CD14-positive monocyte (primary cell): ENCODE results near the gene DES. TPM values are rescaled to one million over a fixed set of nuclear protein-coding genes. Genes with fewer than 3 reads are reported as not detected.
A peak's percentile ranks its signal among the peaks of the same experiment; 100 is the strongest.

Source experiments
- DNase-seq, 3 donors: peaks; one replicate each; pipeline ENCODE4 v3.0.0-alpha.2; 2011 to 2022
- H2AFZ ChIP-seq: 2 replicates; pipeline ENCODE4 v1.6.0; 2012; ENCODE audit warnings: mild to moderate bottlenecking, low read depth, low read length, inconsistent platforms; ENCODE audit not compliant: insufficient read depth, poor library complexity, severe bottlenecking
- H3K27ac ChIP-seq, 2 donors: 1 replicate in 1 of 2; 2 replicates in 1 of 2; pipeline ENCODE4 v1.5.1; 2012 to 2013; ENCODE audit warnings: low read length in 2 of 2, control low read depth in 1 of 2, inconsistent platforms in 1 of 2, low read depth in 1 of 2, mild to moderate bottlenecking in 1 of 2
- H3K27me3 ChIP-seq, 2 donors: one replicate each; pipeline versions ENCODE4 v1.6.0 to v1.6.1; 2011 to 2013; ENCODE audit warnings: low read length in 2 of 2; ENCODE audit not compliant: control insufficient read depth in 2 of 2, insufficient read depth in 2 of 2
- H3K36me3 ChIP-seq, 2 donors: replicated peaks in 1 of 2; 1 replicate in 1 of 2; 2 replicates in 1 of 2; pipeline versions ENCODE4 v1.5.1 to v1.6.1; 2012 to 2013; ENCODE audit warnings: low read length in 2 of 2, control low read depth in 1 of 2, inconsistent platforms in 1 of 2, mild to moderate bottlenecking in 1 of 2; ENCODE audit not compliant: insufficient read depth in 2 of 2, control insufficient read depth in 1 of 2
- H3K4me1 ChIP-seq, 2 donors: 1 replicate in 1 of 2; 2 replicates in 1 of 2; pipeline versions ENCODE4 v1.5.1 to v1.6.1; 2012 to 2013; ENCODE audit warnings: low read length in 2 of 2, control low read depth in 1 of 2, inconsistent platforms in 1 of 2, mild to moderate bottlenecking in 1 of 2, moderate library complexity in 1 of 2; ENCODE audit not compliant: insufficient read depth in 2 of 2, control insufficient read depth in 1 of 2
- H3K4me2 ChIP-seq: replicated peaks from 2 replicates; pipeline ENCODE3; 2012; ENCODE audit warnings: low read length, moderate library complexity, mild to moderate bottlenecking; ENCODE audit not compliant: poor library complexity, severe bottlenecking; ENCODE audit errors: extremely low read depth
- H3K4me3 ChIP-seq, 3 experiments: fragments of 200-600 bp in 1 of 3; sonication (generic) in 1 of 3; replicated peaks in 1 of 3; 1 replicate in 2 of 3; 2 replicates in 1 of 3; pipeline ENCODE4 v1.5.1; 2011 to 2013; ENCODE audit warnings: low read length in 3 of 3, mild to moderate bottlenecking in 3 of 3, control low read depth in 2 of 3, low read depth in 2 of 3, inconsistent platforms in 1 of 3, moderate library complexity in 1 of 3
- H3K79me2 ChIP-seq: 2 replicates; pipeline ENCODE4 v1.6.0; 2012; ENCODE audit warnings: mild to moderate bottlenecking, control low read depth, inconsistent platforms, low read length, moderate library complexity; ENCODE audit not compliant: insufficient read depth
- H3K9ac ChIP-seq: 2 replicates; pipeline ENCODE4 v1.6.0; 2017; ENCODE audit warnings: low read length, mild to moderate bottlenecking; ENCODE audit not compliant: insufficient read depth, poor library complexity, severe bottlenecking
- H3K9me3 ChIP-seq, 2 donors: replicated peaks in 1 of 2; 1 replicate in 1 of 2; 2 replicates in 1 of 2; pipeline versions ENCODE4 v1.5.1 to v1.6.1; 2012 to 2013; ENCODE audit warnings: low read length in 2 of 2, control low read depth in 1 of 2; ENCODE audit not compliant: control insufficient read depth in 1 of 2, insufficient read depth in 1 of 2
- H4K20me1 ChIP-seq: 2 replicates; pipeline ENCODE4 v1.6.0; 2012; ENCODE audit warnings: mild to moderate bottlenecking, low read length, control low read depth, moderate library complexity; ENCODE audit not compliant: insufficient read depth
- H3K27ac Mint-ChIP-seq, 7 donors: one replicate each; pipeline ENCODE4 v1.8.0; 2020; ENCODE audit warnings: mild to moderate bottlenecking in 7 of 7, mixed read lengths in 7 of 7, moderate library complexity in 6 of 7, inconsistent platforms in 2 of 7
- H3K27me3 Mint-ChIP-seq, 3 donors: one replicate each; pipeline ENCODE4 v1.8.0; 2021 to 2022; ENCODE audit warnings: low read depth in 3 of 3, mild to moderate bottlenecking in 3 of 3, mixed read lengths in 3 of 3, moderate library complexity in 3 of 3, inconsistent platforms in 1 of 3
- H3K36me3 Mint-ChIP-seq, 2 donors: one replicate each; pipeline ENCODE4 v1.8.0; 2020; ENCODE audit warnings: mixed read lengths in 2 of 2, inconsistent platforms in 1 of 2, mild to moderate bottlenecking in 1 of 2
- H3K4me1 Mint-ChIP-seq: one replicate; pipeline ENCODE4 v1.8.0; 2020; ENCODE audit warnings: mild to moderate bottlenecking, mixed read lengths
- H3K4me3 Mint-ChIP-seq, 2 donors: one replicate each; pipeline ENCODE4 v1.8.0; 2020; ENCODE audit warnings: mild to moderate bottlenecking in 2 of 2, mixed read lengths in 2 of 2, moderate library complexity in 1 of 2
- H3K9me3 Mint-ChIP-seq, 7 donors: one replicate each; pipeline ENCODE4 v1.8.0; 2020 to 2022; ENCODE audit warnings: mixed read lengths in 7 of 7, mild to moderate bottlenecking in 6 of 7, moderate library complexity in 6 of 7, inconsistent platforms in 2 of 7
- CTCF ChIP-seq: fragments of 200-600 bp; IDR thresholded peaks from one replicate; pipeline ENCODE4 v1.8.0; 2022; ENCODE audit warnings: antibody characterized with exemption, mild to moderate bottlenecking
- WGBS: methylation state at CpG from one replicate; pipeline ENCODE4 v1.1.5; 2013; ENCODE audit warnings: missing lambda C conversion rate; ENCODE audit not compliant: insufficient coverage; 5-methylcytosine and 5-hydroxymethylcytosine counted together
- intact Hi-C, 2 donors: fragments of 100-400 bp; cut with micrococcal nuclease; formaldehyde crosslinking; loops; one replicate each; pipeline versions ENCODE4 v1.15.0 to v1.15.1; 2023
- polyA plus RNA-seq, 3 donors: library from polyadenylated mRNA; depleted of rRNA in 1 of 3; unstranded in 2 of 3; stranded (reverse) in 1 of 3; fragments of 300-500 nt in 2 of 3; fragments of >200 nt in 1 of 3; fragmentation: Illumina TruSeq in 2 of 3; gene quantifications; 1 replicate in 2 of 3; 2 replicates in 1 of 3; pipeline ENCODE4 v1.2.3, GENCODE V29; 2012 to 2021

DES gene
- polyA plus RNA-seq, 3 donors: 2.4 to 4.0 (median 2.4) TPM

GRCh38 chr2:219395609-219396008, 22.6 kb upstream of the DES start:
- Histone ChIP-seq H3K9me3 (no peaks in the 10 kb centered on the region), H3K36me3 (no peaks in the 10 kb centered on the region), H3K27ac (no peak overlapping the region), H3K79me2 (no peaks in the 10 kb centered on the region), H3K4me1 (peaks cover 12 to 13% of the 10 kb centered on the region in 2 donors), H3K9ac (no peak overlapping the region), H3K4me3 (no peak overlapping the region), H3K4me2 (no peak overlapping the region), H4K20me1 (no peaks in the 10 kb centered on the region), H2AFZ (no peak overlapping the region), H3K27me3 (peaks cover 0 to 6% of the 10 kb centered on the region in 2 donors)
- no peak overlapping the region for H3K27ac Mint-ChIP-seq
- peaks cover 10 to 11% (median 11%) of the 10 kb centered on the region in 3 donors for H3K27me3 Mint-ChIP-seq
- intact Hi-C loops: no loop called here
- no peak for DNase-seq
- peaks cover 10% of the 10 kb centered on the region for H3K4me1 Mint-ChIP-seq
- 96% methylated on average over 3 of the region's 3 CpGs for WGBS
- no peaks in the 10 kb centered on the region for H3K36me3 Mint-ChIP-seq
- peaks cover 0 to 8% (median 2%) of the 10 kb centered on the region in 7 donors for H3K9me3 Mint-ChIP-seq
- no peak overlapping the region for H3K4me3 Mint-ChIP-seq
- no peak for TF ChIP-seq CTCF

DNA sequence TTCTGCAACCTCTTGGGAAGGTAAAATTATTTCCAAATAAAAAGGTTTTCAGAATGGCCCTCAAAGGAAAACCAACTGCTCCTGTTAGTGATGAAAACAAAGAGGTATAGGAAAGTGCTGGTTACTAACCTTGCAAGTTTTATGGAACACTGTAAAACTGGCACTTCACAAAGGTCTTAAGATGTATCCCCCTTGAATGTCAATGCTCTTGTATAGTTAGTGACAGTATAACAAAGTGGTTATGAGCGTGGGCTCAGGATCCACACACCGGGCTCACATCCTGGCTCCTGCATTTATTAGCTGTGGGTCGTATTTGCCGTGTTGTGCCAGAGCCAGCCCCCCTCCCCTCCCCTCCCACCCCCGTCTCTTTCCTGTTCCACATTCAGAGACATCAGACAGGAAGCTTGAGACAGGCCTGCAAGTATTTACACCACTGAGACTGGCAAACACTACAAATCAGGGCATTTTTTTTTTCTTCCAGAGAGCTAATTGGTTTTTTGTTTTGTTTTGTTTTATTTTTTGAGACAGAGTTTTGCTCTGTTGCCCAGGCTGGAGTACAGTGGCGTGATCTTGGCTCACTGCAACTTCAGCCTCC, 21.2 kb upstream of the DES start:
- intact Hi-C loops: no loop called here
- H3K4me3 Mint-ChIP-seq: peak overlapping the region in 1 of 2 donors; percentile 62
- no peaks in the 10 kb centered on the region for H3K36me3 Mint-ChIP-seq
- no peaks in the 10 kb centered on the region for H3K9me3 ChIP-seq
- no peak overlapping the region for H3K4me2 ChIP-seq
- no peaks in the 10 kb centered on the region for H4K20me1 ChIP-seq
- H3K9ac ChIP-seq: no peak overlapping the region
- no peaks in the 10 kb centered on the region for H3K36me3 ChIP-seq
- no peak for TF ChIP-seq CTCF
- no peak overlapping the region for H3K4me3 ChIP-seq
- H3K27ac Mint-ChIP-seq: peak overlapping the region in 5 of 7 donors; percentile 70 to 88 (median 80)
- peaks cover 21% of the 10 kb centered on the region in 2 donors for H3K4me1 ChIP-seq
- no peak for DNase-seq
- no peak overlapping the region for H2AFZ ChIP-seq
- no CpG with 5 or more reads among the region's 6 CpGs for WGBS
- H3K27ac ChIP-seq: peak overlapping the region in 1 of 2 donors; percentile 41
- H3K4me1 Mint-ChIP-seq: peaks cover 17% of the 10 kb centered on the region
- no peaks in the 10 kb centered on the region for H3K79me2 ChIP-seq
- H3K27me3 ChIP-seq: no peaks in the 10 kb centered on the region
- peaks cover 8 to 11% (median 10%) of the 10 kb centered on the region in 3 donors for H3K27me3 Mint-ChIP-seq
- H3K9me3 Mint-ChIP-seq: peaks cover 0 to 8% (median 2%) of the 10 kb centered on the region in 7 donors
